K562 (cell line): ENCODE data around the gene DAPK2.

Experiments
- HDAC2 ChIP-seq: fragments of 450-650 bp; IDR thresholded peaks from 2 replicates; pipeline ENCODE4 v1.6.1; 2016; ENCODE audit warnings: mild to moderate bottlenecking
- JUN ChIP-seq, 2 experiments: sonication (generic) in 1 of 2; formaldehyde crosslinking in 1 of 2; IDR thresholded peaks; 2 replicates each; pipeline versions ENCODE4 v1.6.1 to v1.8.0; 2012 to 2022; ENCODE audit warnings: borderline replicate concordance in 2 of 2, mild to moderate bottlenecking in 2 of 2, improper control_type of control experiment in 1 of 2, low read depth in 1 of 2, low read length in 1 of 2, missing genetic modification reagents in 1 of 2
- NELFE ChIP-seq: IDR thresholded peaks from 2 replicates; pipeline ENCODE4 v1.6.1; 2011; ENCODE audit warnings: mild to moderate bottlenecking; ENCODE audit not compliant: insufficient read depth, insufficient read length
- NFIX ChIP-seq: fragments of 250-450 bp; sonication (Bioruptor Pico); IDR thresholded peaks from 2 replicates; pipeline ENCODE4 v1.4.0; 2020; ENCODE audit warnings: low read depth, mild to moderate bottlenecking, moderate library complexity
- POLR2A ChIP-seq: fragments of 450-650 bp; conservative IDR thresholded peaks from 2 replicates; pipeline ENCODE4 v1.6.1; 2016
- TAL1 ChIP-seq: fragments of 450-650 bp; IDR thresholded peaks from 2 replicates; pipeline ENCODE4 v1.6.1; 2016; ENCODE audit warnings: mild to moderate bottlenecking
- ZBTB11 ChIP-seq, 3 experiments: fragments of 200-800 bp in 1 of 3; fragments of 250-450 bp in 1 of 3; fragments of 450-650 bp in 1 of 3; sonication (Bioruptor Pico) in 1 of 3; sonication (Bioruptor generic) in 1 of 3; formaldehyde crosslinking in 1 of 3; IDR thresholded peaks; 2 replicates each; pipeline versions ENCODE4 v1.6.1 to v1.8.0; 2016 to 2022; ENCODE audit warnings: mild to moderate bottlenecking in 2 of 3, missing genetic modification characterization in 2 of 3, missing compliant biosample characterization in 1 of 3, moderate library complexity in 1 of 3
- ZBTB17 ChIP-seq: fragments of 450-650 bp; formaldehyde crosslinking; IDR thresholded peaks from 2 replicates; pipeline ENCODE4 v1.4.0; 2020; ENCODE audit warnings: mild to moderate bottlenecking
- ZBTB8A ChIP-seq: fragments of 450-650 bp; IDR thresholded peaks from 2 replicates; pipeline ENCODE4 v1.6.1; 2018; ENCODE audit warnings: mild to moderate bottlenecking, moderate library complexity; ENCODE audit not compliant: partially characterized antibody
- ZNF347 ChIP-seq: fragments of 450-650 bp; formaldehyde crosslinking; IDR thresholded peaks from 2 replicates; pipeline ENCODE4 v1.4.0; 2020; ENCODE audit warnings: low read depth, mild to moderate bottlenecking, moderate library complexity
- TF ChIP-seq, protein P1 (sequence below), 3 experiments: IDR thresholded peaks in 2 of 3; conservative IDR thresholded peaks in 1 of 3; 2 replicates each; pipeline ENCODE4 v1.5.1; 2011 to 2012; ENCODE audit warnings: low read length in 3 of 3, mild to moderate bottlenecking in 3 of 3, control low read depth in 2 of 3, improper control_type of control experiment in 1 of 3, inconsistent platforms in 1 of 3, low read depth in 1 of 3, mixed read lengths in 1 of 3, moderate library complexity in 1 of 3; ENCODE audit not compliant: insufficient read depth in 2 of 3
- TF ChIP-seq, protein P2 (sequence below): sonication (generic); formaldehyde crosslinking; IDR thresholded peaks from 2 replicates; pipeline ENCODE4 v1.8.0; 2022; ENCODE audit warnings: missing genetic modification reagents, mild to moderate bottlenecking, borderline replicate concordance

- TF ChIP-seq, protein P1, sequence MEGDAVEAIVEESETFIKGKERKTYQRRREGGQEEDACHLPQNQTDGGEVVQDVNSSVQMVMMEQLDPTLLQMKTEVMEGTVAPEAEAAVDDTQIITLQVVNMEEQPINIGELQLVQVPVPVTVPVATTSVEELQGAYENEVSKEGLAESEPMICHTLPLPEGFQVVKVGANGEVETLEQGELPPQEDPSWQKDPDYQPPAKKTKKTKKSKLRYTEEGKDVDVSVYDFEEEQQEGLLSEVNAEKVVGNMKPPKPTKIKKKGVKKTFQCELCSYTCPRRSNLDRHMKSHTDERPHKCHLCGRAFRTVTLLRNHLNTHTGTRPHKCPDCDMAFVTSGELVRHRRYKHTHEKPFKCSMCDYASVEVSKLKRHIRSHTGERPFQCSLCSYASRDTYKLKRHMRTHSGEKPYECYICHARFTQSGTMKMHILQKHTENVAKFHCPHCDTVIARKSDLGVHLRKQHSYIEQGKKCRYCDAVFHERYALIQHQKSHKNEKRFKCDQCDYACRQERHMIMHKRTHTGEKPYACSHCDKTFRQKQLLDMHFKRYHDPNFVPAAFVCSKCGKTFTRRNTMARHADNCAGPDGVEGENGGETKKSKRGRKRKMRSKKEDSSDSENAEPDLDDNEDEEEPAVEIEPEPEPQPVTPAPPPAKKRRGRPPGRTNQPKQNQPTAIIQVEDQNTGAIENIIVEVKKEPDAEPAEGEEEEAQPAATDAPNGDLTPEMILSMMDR (IDR thresholded peaks at IDR 0.05 in 2 of 3, conservative IDR thresholded peaks at IDR 0.05 in 1 of 3; ENCODE audit: insufficient read depth in 2 of 3, low read depth in 1 of 3, low read length in 3 of 3): no peak
- no peak for TF ChIP-seq HDAC2
- TF ChIP-seq NFIX (CRISPR knock-in tag): no peak
- TF ChIP-seq ZBTB17 (CRISPR knock-in tag): no peak
- no peak for TF ChIP-seq ZBTB11 (CRISPR knock-in tag; IDR thresholded peaks at IDR 0.05)
- TF ChIP-seq POLR2A: no peak
- no peak for TF ChIP-seq ZNF347 (CRISPR knock-in tag)
- TF ChIP-seq ZBTB8A: no peak
- no peak for TF ChIP-seq NELFE
- TF ChIP-seq, protein P2, sequence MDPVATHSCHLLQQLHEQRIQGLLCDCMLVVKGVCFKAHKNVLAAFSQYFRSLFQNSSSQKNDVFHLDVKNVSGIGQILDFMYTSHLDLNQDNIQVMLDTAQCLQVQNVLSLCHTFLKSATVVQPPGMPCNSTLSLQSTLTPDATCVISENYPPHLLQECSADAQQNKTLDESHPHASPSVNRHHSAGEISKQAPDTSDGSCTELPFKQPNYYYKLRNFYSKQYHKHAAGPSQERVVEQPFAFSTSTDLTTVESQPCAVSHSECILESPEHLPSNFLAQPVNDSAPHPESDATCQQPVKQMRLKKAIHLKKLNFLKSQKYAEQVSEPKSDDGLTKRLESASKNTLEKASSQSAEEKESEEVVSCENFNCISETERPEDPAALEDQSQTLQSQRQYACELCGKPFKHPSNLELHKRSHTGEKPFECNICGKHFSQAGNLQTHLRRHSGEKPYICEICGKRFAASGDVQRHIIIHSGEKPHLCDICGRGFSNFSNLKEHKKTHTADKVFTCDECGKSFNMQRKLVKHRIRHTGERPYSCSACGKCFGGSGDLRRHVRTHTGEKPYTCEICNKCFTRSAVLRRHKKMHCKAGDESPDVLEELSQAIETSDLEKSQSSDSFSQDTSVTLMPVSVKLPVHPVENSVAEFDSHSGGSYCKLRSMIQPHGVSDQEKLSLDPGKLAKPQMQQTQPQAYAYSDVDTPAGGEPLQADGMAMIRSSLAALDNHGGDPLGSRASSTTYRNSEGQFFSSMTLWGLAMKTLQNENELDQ: no peak
- TF ChIP-seq JUN (IDR thresholded peaks at IDR 0.05; ENCODE audit: borderline replicate concordance, low read depth, low read length): no peak
- no peak for TF ChIP-seq JUN (CRISPR knock-in tag; IDR thresholded peaks at IDR 0.05; ENCODE audit: borderline replicate concordance)
- no peak for TF ChIP-seq TAL1
Measured at GRCh38 chr15:64032329-64032728, 14.0 kb downstream of the DAPK2 start.
